ENCODE data around the gene DNAL1.

- no peak for TF ChIP-seq CBX5 (IDR thresholded peaks at IDR 0.05; ENCODE audit: borderline replicate concordance, low read depth)
- TF ChIP-seq GATA2 (CRISPR knock-in tag; IDR thresholded peaks at IDR 0.05), result peak; percentile 32; the same call in 1 of the 2 replicates
- TF ChIP-seq SREBF1 (IDR thresholded peaks at IDR 0.05; ENCODE audit: borderline replicate concordance, low read depth, low read length), result no peak
- TF ChIP-seq ZBTB7A (IDR thresholded peaks at IDR 0.05; ENCODE audit: borderline replicate concordance, control insufficient read depth, low read depth, low read length), result peak; percentile 75
- peak; percentile 63 for TF ChIP-seq EGR1 (conservative IDR thresholded peaks at IDR 0.05)
- TF ChIP-seq TGIF2 (CRISPR knock-in tag; IDR thresholded peaks at IDR 0.05), result no peak
- TF ChIP-seq EP300 (IDR thresholded peaks at IDR 0.05; ENCODE audit: low read length), result peak; percentile 85
- no peak for TF ChIP-seq HCFC1 (IDR thresholded peaks at IDR 0.05; ENCODE audit: low read depth, low read length)
- no peak for TF ChIP-seq ELF2 (CRISPR knock-in tag; IDR thresholded peaks at IDR 0.05)
Measured at GRCh38 chr14:73741386-73741875, 96.6 kb downstream of the DNAL1 start.

All from K562 (cell line).